GM19025 (cell line): ENCODE measurements around the gene PBX2.
A peak's percentile ranks its signal among the peaks of the same experiment; 100 is the strongest.
"Not testable (repeated sequence)": the region's sequence is repeated elsewhere in the genome, so short reads cannot be mapped to it uniquely, and the experiment has no call there.

Experiments used
- ATAC-seq: cut with Tn5 transposase; IDR thresholded peaks from one replicate; pipeline ENCODE4 v1.9.1; 2021; ENCODE audit warnings: mild to moderate bottlenecking, low read depth, moderate library complexity; ENCODE audit not compliant: unreplicated experiment

PBX2 gene

DNA sequence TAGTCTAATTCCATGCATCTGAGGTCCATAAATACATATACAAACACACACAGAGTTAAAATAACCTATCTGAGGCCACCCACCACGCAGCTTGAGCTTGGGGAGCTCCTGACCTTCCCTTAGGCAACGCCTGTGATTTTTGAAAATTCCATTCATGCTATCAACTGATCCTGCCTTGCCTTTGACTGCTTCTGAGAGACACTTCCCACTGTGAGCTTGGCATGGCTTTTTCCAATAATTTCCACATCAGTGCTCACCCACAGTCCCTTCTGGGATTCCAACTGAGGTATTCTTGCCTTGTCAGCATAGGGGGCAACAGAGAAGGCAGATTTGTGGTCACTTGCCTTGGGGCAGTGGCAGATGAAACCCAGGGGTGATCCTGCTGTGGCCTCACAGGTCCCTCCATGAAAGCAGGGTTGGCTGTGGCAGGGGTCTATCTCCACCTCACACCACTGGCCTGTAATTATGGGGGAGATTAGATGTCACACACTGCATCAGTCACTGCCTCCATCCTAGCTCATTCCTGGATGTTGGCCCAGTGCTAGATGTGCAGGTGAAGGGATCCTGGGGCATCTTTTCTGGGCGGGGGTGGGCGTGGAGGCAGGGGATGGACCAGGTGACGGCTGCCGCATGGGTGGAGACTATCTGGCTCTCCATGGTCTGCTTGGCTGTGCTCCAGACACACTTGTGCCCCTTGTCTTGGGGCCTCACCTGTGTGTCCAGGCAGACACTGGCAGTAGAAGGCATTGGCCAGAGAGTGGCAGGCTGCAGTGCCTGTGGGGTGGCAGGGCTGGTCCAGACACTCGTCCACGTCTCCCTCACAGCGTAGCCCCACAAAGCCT, 13.6 kb upstream of the PBX2 start:
- ATAC-seq = no peak

DNA sequence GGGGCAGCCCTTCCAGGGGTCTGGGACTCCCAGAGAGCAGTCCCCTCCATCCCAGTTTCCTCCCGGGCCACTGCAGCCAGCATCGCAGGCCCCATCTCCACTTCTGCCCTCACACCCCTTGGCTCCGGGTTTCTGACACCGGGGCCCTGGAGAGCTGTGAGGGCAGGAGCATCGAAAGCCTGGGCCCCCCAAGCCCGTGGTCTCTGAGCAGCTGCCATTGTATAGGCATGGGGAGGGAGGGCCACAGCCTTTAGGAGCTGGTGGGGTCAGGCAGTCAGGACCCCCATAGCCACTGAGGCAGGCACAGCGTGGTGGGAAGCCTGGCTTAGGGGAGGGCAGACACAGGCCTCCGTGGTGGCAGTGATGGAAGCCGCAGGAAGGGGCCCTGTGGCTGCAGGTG, 12.2 kb upstream of the PBX2 start:
- ATAC-seq = no peak

DNA sequence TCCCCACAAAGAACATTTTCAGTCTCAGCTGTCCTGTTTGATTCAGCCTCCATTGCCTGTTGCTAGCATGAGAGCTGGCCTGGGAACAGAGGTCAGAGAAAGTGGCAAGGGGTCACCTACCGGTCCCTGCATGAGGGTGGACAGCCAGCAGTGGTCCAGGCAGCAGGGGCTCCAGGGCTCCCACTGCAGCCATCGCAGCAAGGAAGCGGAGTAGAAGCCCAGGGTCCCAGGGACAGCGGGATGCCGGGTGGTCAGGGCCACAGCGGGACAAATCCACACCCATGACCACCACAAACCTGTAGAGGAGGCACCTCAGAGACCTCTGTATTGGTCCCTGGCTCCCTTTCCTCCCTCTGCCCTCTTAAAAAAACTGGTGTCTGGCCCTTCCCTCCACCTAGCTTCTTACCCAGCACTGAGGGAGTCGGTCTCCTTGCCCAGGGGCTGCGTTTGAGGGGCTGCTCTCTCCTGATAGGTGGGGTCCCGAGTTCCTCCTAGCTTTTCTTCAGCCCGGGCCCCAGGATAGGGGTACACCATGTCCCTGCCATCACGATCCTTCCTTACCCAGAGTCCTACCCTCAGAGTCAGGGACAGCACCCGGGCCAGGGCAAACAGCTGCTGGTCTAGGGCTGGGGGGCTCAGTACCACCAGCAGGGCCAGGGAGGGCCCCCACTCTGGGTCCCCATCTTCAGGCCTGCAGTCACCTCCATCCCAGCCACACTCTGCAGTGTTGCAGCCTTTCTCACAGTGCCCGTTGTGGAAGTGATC, 10.9 kb upstream of the PBX2 start:
- no peak for ATAC-seq

DNA sequence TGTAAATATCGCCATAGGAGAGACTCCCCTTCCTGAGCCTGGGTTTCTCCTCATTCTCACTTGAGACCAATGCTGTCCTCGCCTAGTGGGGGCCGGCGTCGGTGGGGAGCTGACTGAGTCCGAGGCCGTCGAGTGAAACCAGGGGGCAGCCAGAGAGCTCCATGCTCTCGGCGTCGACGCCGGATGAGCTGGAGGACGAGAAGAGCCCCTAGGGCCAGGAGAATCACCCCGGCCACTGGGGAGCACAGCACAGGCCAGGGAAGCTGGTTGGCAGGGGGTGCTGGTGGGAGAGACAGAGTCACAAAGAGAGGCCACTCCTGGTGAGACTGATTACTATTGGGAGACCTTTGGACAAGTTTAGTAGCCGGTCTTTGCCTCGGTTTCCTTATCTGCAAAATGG, 8.9 kb upstream of the PBX2 start:
- no peak for ATAC-seq

DNA sequence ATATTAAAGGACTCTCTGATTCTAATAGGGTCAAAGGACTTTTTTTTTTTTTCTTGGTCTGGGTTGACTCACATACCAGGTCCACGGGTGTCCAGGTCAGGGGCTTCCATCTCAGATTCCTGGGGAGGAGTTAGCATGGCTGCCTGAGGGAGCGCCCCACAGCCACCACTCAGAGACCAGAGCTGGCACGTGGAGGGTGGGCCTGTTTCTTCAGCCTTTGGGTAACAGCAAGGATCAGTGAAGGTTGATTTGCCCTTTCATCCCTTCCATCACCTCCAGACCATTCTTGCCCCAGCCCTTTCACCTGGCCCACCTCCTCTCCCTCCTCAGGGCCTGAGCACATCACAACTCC, 8.3 kb upstream of the PBX2 start:
- no peak for ATAC-seq

DNA sequence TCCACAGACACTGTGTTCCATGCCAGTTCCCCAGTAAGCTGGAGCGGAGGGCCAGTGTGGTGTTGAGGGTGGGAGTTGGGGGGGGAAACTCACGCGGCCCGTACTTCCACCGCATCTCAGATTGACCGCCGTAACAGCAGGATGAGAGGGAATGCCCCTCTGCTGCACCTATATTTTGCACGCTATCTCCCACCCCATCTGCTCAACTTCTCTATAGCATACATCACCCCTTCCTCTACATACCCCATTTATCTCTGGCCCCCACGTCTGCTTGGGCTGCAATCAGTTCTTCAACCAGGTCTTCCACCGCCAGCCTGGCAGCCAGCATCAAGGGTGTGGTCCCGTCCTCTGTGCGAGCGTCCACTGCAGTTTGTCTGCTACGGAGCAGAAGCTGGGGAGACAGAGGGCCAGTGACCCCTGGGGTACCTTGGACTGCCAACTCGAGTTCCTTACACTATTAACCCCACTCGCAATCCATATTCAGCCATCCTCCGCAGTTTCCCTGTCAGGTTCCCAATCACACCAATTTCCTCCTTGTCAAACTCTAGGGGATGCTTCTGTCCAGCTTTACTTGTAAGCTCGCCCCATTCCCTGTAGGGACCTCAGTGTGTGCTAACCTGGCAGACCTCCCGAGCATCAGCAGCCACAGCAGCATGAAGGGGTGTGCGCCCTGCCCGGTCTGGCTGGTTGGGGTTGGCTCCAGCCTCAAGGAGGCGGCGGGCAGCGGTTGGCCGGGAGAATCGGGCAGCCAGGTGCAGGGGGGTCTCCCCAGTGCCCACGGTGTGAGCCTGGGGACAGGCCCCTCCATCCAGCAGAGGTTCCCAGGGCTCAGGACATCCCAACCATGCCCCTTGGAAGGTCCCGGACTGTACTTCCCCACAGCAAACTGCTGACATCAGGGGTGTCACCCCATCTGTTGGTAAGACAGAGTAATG, 6.9 kb upstream of the PBX2 start:
- ATAC-seq = no peak

DNA sequence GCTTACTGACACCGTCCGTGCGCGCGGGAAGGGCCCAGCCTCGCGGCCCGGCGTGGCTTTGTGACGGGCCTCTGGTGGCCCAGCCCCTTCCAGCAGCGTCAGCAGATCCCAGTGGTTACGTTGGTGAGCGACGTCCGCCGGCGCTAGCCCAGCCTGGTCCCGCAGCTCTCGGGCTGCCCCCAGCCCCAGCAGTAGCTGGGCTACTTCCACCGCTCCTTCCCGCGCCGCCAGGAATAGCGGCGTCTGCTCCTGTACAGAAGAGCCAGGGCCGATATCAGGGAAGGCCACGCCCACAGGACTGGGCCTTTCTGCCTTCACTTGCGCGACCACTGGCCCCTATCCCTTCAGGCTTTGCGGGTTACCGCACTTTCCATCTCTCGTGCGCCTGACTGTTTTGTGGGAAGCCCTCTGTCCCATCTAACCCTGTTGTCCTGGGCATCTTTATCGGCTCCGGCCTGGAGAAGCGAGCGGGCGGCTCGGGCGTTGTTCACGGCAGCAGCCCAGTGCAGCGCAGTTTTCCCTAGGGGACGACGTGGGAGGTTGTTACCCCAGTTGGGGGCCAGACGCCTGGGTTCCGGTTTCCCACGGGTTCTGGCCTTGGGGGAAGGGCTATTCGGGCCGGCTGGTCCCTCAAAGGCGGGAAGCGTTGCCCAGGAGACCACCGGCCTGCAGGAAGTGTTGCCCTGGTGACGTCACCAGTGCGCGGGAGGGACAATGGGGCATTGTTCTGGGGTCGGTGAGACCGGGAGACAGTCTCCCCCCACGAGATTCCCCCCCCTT, 6.1 kb upstream of the PBX2 start:
- ATAC-seq = peak; percentile 86

DNA sequence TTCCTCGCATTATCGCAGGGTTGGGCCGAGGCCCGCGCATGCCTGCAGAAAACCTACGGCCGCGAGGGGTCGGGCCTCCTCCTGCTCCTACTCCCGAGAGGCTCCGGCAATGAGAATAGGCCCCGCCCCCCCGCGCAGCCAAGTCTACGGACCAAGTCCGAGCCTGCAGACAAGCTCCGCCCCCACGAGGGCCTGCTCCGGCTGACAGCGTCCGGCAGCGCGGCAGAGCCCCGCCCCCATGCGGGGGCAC, 5.6 kb upstream of the PBX2 start:
- peak; percentile 68 for ATAC-seq

DNA sequence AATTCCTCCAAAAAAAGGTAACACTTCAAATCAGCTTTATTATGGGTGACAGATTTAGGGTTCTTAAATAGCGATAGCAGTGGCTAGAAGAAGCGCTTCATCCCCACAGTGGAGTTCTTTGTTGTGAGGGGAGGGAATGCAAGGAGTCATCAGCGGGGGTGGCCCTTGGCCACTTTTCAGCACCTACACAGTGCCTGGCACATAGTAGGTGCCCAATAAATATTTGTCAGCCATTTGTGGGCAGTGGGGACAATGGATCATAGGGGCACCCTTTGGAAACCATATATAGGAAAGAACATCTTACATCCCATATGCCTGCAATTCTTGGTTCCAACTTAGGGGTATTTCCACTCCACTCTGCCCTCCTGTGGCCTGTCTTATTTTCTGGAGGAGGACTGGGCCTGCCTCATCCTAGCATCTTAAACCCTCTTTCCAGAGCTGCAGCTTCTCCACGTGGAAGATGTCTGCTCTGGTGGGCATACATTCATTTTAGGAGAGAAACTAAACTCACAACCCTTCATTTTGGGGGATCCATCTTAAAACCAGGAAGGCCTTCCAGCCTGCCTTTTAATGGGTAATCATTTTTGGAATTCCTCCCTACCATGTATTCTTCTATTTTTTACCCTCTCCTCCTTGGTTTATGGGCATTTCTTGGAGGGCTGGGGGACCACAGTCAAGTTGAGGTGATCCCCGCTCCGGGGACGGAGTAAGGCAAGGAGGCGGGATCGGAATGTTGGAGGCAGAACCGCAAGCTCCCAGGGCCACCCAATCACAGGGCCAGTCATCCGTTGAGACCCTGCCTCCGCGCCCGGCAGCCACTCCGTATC, 5.0 kb upstream of the PBX2 start:
- ATAC-seq = no peak

DNA sequence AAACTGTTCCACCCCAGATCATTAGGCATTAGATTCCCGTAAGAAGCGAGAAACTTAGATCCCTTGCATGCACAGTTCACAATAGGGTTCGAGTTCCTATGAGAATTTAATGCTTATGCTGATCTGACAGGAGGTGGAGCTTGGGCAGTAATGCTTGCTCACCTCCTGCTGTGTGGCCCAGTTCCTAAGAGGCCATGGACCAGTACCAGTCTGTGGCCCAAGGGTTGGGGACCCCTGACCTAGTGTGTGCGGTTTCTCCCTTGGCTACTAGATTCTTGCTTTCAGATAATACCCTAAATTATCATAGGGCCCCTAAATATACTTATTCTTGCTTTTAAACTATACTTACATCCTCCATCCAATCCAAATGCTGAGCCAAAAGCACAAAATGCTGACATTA, 4.4 kb upstream of the PBX2 start:
- no peak for ATAC-seq

DNA sequence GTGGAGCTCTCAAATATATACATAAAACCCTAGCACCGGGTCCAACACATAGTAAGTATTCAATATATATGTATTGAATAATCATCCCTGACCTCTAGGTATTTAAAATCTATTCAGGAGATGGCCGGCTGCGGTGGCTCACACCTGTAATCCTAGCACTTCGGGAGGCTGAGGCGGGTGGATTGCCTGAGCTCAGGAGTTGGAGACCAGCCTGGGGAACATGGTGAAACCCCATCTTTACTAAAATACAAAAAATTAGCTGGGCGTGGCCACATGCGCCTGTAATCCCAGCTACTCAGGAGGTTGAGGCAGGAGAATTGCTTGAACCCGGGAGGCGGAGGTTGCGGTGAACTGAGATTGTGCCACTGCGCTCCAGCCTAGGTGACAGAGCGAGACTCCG, 3.1 kb upstream of the PBX2 start:
- not testable (repeated sequence) for ATAC-seq

DNA sequence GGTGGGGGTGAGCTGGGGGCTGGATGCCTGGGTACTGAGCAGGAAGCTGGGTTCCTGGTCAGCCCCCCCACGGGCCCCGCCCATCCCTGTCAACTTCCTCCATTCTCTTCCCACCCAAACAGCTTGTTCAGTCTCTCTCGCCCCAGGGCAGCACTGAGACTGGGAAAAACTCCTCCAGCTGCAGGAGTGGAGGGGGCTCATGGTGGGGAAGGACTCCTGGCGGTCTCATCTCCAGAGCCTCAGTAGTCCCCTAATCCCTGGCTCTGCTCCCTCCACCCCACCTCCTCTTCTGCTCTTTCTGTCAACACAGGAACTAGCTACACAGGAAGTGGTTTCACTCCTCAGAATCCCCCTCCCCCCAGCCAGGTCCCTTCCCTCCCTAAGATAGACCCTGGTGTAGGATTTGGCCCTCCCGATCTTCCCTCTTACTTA, 2.6 kb upstream of the PBX2 start, which contains the start of gene GPSM3:
Gene GPSM3, minus strand, starts transcription at position 36 of the 432 bp plus-strand sequence. CDS start 130 bp downstream, outside the sequence.
- ATAC-seq = no peak

DNA sequence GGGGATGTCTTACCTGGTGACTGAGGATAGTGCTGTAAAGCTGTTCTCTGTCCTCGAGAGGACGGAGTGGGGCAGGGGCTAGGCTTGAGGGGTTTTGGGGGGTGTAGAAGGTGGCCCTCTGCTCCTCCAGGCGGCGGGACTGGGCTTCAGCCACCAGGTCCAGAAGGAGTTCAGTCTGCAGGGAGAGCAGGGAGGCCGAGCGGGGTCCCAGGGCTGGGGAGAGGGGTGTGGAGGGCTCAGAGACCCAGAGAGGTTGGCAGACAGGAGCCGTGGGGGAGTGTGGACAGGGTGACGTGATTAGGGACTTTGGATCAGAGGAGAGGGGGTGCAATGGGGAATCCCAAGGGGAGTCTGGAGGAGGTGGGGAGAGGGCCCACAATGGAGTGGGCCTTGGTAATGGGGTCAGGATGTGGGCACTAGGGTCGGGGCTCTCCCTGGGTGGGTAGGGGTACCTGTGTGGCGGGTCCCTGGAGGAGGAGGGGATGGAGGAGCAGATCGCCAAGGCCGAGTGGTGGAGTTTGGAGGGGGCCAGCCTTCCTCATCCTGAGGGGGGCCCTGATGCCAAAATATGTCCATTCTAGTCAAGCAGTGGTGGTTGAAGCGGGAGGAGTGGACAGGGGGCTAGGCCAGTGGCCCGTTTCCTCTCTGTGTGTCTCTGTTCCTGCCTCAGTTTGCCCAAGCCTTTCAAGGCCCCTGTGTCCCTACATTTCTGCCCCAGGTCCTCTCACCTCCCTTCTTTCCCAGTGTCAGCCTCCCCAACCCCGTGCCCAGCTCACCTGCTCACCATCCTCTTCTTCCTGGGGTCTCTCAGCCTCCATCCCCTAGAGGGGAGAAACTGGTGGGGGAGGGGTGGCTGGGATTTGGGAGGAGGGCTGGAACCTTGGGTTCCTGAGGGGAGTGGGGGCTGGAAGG, 1.9 kb upstream of the PBX2 start:
- no peak for ATAC-seq

DNA sequence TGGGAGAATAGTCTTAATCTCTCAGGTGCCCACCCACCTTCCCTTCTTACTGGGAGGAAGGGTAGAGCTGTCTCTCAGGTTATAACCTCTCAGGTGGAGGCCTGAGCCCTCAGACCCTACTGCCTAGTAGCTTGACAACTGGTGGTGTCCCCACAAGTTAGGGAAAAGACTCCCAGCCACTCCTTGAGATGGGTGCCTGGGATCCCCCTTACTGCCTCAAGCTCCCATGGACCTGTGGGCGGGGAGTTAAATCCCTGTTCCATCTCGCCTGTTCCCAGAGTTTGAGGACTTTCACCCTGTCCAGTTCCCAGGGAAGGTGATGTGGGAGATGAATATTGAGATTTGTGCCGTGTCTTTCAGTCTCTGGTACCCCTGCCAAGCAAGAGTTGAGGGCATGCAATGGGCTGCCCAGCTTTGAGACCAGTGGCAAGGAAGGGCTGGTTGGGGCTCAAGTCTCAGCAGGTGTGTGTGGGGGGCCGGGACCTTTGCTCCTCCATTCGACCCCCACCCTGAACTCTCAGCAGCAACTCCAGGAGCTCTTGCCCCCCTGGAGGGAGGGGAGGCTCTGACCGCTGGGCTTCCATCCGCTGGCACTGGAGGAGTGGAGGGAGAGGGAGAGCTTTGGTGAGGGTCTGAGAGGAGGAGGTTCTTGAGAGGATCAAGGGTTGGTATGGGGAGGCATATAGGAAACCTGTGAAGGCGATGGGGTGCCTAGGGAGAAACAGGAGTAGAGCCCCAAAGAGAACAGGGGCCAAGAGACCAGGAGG, 1.1 kb upstream of the PBX2 start:
- ATAC-seq = no peak

DNA sequence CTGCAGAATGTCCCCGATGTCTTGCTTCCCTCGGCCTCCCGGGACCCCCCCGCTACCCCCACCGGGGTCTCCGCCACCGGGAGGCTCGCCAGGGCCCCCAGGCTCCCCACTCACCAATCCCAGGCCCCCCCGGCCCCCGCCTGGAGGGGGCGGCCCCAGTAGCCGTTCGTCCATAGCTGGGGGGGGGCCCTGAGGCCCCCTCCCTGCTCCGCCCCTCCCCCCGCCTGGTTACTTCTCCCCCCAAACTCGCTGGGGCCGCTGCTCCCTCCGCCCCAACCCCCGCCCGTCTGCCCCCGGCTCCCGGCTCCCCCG, 304 bp downstream of the PBX2 start:
- ATAC-seq = no peak

DNA sequence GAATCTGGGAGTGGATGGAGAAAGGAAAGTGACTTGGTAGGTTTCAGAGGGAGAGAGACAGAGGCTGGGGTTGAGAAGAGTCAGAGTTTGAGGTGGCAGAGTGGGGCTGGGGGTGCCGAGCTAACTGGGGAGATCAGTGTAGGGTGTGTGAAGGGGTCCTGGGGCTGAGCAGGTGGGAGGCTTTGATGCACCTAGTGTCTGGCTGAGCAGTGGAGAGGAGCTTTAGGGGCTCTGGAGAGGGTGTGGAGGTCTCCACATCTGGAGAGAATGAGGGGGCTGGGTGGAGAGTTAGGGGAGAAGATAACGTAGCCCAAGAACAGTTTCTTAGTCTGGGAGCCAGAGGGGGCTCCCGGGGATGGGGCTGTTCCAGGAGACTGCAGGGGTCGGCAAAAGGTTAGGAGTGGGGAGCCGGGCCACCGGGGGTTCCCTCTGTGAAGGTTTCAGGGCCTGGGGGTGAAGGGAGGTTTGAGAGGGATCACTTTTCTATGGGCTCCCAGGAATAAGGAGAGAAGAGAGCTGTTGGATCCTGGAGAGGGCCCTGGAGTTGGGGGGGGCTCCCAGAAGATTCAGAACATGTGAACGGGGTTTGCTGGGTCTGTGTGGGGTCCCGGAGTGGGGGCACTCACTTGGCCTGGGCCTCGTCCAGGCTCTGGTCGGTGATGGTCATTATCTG, 797 bp downstream of the PBX2 start:
- no peak for ATAC-seq

DNA sequence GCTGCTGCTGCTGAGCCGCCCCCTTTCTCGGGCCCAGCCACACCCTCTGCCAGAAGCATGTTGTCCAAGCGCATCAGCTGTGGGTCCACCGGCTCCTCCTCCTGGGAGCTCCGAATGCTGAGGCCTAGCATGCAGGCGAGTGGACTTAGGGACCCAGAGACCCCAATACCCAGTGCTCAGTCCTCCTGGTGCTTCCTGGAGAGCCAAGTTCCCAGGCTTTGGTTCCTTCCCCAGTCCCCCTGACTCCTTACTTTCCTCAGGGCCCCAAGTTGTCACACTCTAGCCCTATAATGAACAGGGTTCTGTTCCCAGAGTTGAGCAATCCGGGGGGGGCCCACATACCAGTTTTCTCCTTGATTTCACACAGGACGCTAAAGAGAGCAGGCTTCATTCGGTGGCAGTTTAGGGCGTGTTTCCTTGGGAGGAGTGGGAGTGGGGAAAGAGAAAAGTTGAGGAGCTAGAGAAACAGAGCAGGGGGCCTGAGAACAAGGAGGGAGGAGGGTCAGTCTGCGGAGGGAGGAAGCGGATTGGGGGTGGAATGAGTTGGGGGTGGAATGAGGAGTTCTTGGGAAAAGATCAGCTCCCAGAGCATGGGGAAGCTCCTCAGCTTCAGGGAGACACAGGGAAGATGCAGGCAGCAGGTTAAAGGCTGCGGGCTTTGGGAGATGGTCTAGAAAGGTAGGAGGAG, 1.5 kb downstream of the PBX2 start:
- no peak for ATAC-seq
